Heart left ventricle (tissue), 13 donors: Measurements from ENCODE around the gene ARHGAP23.
"Not testable (repeated sequence)": the region's sequence is repeated elsewhere in the genome, so short reads cannot be mapped to it uniquely, and the experiment has no call there.

Experiments
- CTCF ChIP-seq, 12 donors: fragments of 200-600 bp; sonication (generic) in 4 of 12; IDR thresholded peaks; one replicate each; pipeline versions ENCODE4 v1.5.0 to v1.8.0; 2018 to 2022; ENCODE audit warnings: antibody characterized with exemption in 12 of 12, mild to moderate bottlenecking in 5 of 12
- POLR2A ChIP-seq, 2 donors: fragments of 450-650 bp; IDR thresholded peaks; one replicate each; pipeline ENCODE4 v1.6.1; 2017; ENCODE audit warnings: antibody characterized with exemption in 2 of 2, mild to moderate bottlenecking in 2 of 2, moderate library complexity in 2 of 2
- donor health status: ischemic (EF 13 %, LVEDD 7.1; RV severe dilation, severe dysfunction).
- donor health status: DM: no; HTN: yes; CAD: no.
- donor health status: DM: no; HTN: no; CAD: no.
- donor health status: ischemic (EF 25% LVEDD 6.9; RV normal size, moderate dysfunction).
- donor health status: ischemic (EF 25% LVEDD 5.7; RV mildly dilated, moderate dysfunction).
- donor health status: ischemic (EF 35%, LVEDD 5.7; RV mildly dilated, moderate dysfunction).
- donor health status: nonischemic (EF 11% LVEDD 7.7; RV severe dilation, severe dysfunction).
- donor health status: DM: yes; HTN: yes; CAD: no.
- donor health status: PGD.
- donor health status: ischemic (EF 29% LVEDD 5.4; RV normal size, mild dysfunction).
- donor health status: nonischemic (EF 23%, LVEDD 6.1; RV moderate dilation, normal function).

- not testable (repeated sequence) for TF ChIP-seq CTCF, POLR2A (IDR thresholded peaks at IDR 0.05)
Measured at GRCh38 chr17:38482039-38482699, 53.9 kb downstream of the ARHGAP23 start.
